IPS-18a (cell line): ENCODE results near the gene SLC27A4.

ENCODE experiments used
- H3K27ac ChIP-seq: one replicate; pipeline ENCODE4 v1.5.1; 2013; ENCODE audit warnings: low read length
- H3K27me3 ChIP-seq: one replicate; pipeline ENCODE4 v1.6.1; 2013; ENCODE audit warnings: mild to moderate bottlenecking, low read length; ENCODE audit not compliant: control insufficient read depth, insufficient read depth
- H3K36me3 ChIP-seq: one replicate; pipeline ENCODE4 v1.6.1; 2013; ENCODE audit warnings: low read depth, low read length; ENCODE audit not compliant: control insufficient read depth
- H3K4me1 ChIP-seq: one replicate; pipeline ENCODE4 v1.6.1; 2013; ENCODE audit warnings: low read depth, low read length; ENCODE audit not compliant: control insufficient read depth
- H3K4me3 ChIP-seq: one replicate; pipeline ENCODE4 v1.5.1; 2013; ENCODE audit warnings: low read length
- H3K9ac ChIP-seq: one replicate; pipeline ENCODE4 v1.6.1; 2013; ENCODE audit warnings: mild to moderate bottlenecking, low read length, moderate library complexity
- H3K9me3 ChIP-seq: one replicate; pipeline ENCODE4 v1.6.1; 2013; ENCODE audit warnings: low read depth, low read length; ENCODE audit not compliant: control insufficient read depth

The SLC27A4 gene

GRCh38 chr9:128349772-128350171 is 9.4 kb downstream of the SLC27A4 start:
- H3K9me3 ChIP-seq, result no peaks in the 10 kb centered on the region
- no peak overlapping the region for H3K4me3 ChIP-seq
- H3K9ac ChIP-seq, result no peak overlapping the region
- H3K4me1 ChIP-seq, result no peaks in the 10 kb centered on the region
- no peak overlapping the region for H3K27ac ChIP-seq
- H3K36me3 ChIP-seq, result peaks cover 6% of the 10 kb centered on the region
- H3K27me3 ChIP-seq, result no peaks in the 10 kb centered on the region

GRCh38 chr9:128355451-128355850 is 15.1 kb downstream of the SLC27A4 start:
- H3K9me3 ChIP-seq, result no peaks in the 10 kb centered on the region
- H3K4me3 ChIP-seq, result no peak overlapping the region
- H3K27ac ChIP-seq, result no peak overlapping the region
- H3K9ac ChIP-seq, result no peak overlapping the region
- no peaks in the 10 kb centered on the region for H3K27me3 ChIP-seq
- H3K4me1 ChIP-seq, result no peaks in the 10 kb centered on the region
- H3K36me3 ChIP-seq, result peaks cover 3% of the 10 kb centered on the region

- Histone ChIP-seq H3K27me3 (peaks cover 19% of the 10 kb centered on the region), H3K9me3 (no peaks in the 10 kb centered on the region), H3K4me3 (no peak overlapping the region), H3K9ac (no peak overlapping the region), H3K27ac (no peak overlapping the region), H3K4me1 (peaks cover 8% of the 10 kb centered on the region), H3K36me3 (peaks cover 3% of the 10 kb centered on the region)
Measured at GRCh38 chr9:128358090-128358489, 17.8 kb downstream of the SLC27A4 start.

- peaks cover 26% of the 10 kb centered on the region for H3K27me3 ChIP-seq
- H3K27ac ChIP-seq, result no peak overlapping the region
- peaks cover 3% of the 10 kb centered on the region for H3K36me3 ChIP-seq
- H3K4me3 ChIP-seq, result no peak overlapping the region
- H3K4me1 ChIP-seq, result peaks cover 14% of the 10 kb centered on the region
- no peak overlapping the region for H3K9ac ChIP-seq
- no peaks in the 10 kb centered on the region for H3K9me3 ChIP-seq
Measured at GRCh38 chr9:128358861-128359260, 18.5 kb downstream of the SLC27A4 start.

GRCh38 chr9:128360826-128361225 is 20.5 kb downstream of the SLC27A4 start:
- Histone ChIP-seq H3K27me3 (peaks cover 41% of the 10 kb centered on the region), H3K9ac (no peak overlapping the region), H3K27ac (no peak overlapping the region), H3K4me1 (peaks cover 22% of the 10 kb centered on the region), H3K4me3 (no peak overlapping the region), H3K9me3 (no peaks in the 10 kb centered on the region), H3K36me3 (peaks cover 3% of the 10 kb centered on the region)

- no peaks in the 10 kb centered on the region for H3K9me3 ChIP-seq
- no peak overlapping the region for H3K9ac ChIP-seq
- no peaks in the 10 kb centered on the region for H3K36me3 ChIP-seq
- H3K27ac ChIP-seq, result no peak overlapping the region
- H3K27me3 ChIP-seq, result peaks cover 47% of the 10 kb centered on the region
- peaks cover 22% of the 10 kb centered on the region for H3K4me1 ChIP-seq
- no peak overlapping the region for H3K4me3 ChIP-seq
Measured at GRCh38 chr9:128361296-128361985, 21.1 kb downstream of the SLC27A4 start.

GRCh38 chr9:128361986-128362646 is 21.8 kb downstream of the SLC27A4 start:
- Histone ChIP-seq H3K4me1 (peaks cover 22% of the 10 kb centered on the region), H3K27ac (no peak overlapping the region), H3K36me3 (no peaks in the 10 kb centered on the region), H3K9ac (no peak overlapping the region), H3K4me3 (no peak overlapping the region), H3K27me3 (peaks cover 54% of the 10 kb centered on the region), H3K9me3 (no peaks in the 10 kb centered on the region)

- H3K9me3 ChIP-seq, result no peaks in the 10 kb centered on the region
- peaks cover 60% of the 10 kb centered on the region for H3K27me3 ChIP-seq
- no peak overlapping the region for H3K4me3 ChIP-seq
- H3K4me1 ChIP-seq, result peaks cover 22% of the 10 kb centered on the region
- no peak overlapping the region for H3K9ac ChIP-seq
- H3K36me3 ChIP-seq, result no peaks in the 10 kb centered on the region
- H3K27ac ChIP-seq, result no peak overlapping the region
Measured at GRCh38 chr9:128362774-128363173, 22.4 kb downstream of the SLC27A4 start.

- Histone ChIP-seq H3K9me3 (no peaks in the 10 kb centered on the region), H3K4me3 (peak overlapping the region; percentile 38), H3K27me3 (peaks cover 71% of the 10 kb centered on the region), H3K4me1 (peaks cover 26% of the 10 kb centered on the region), H3K36me3 (no peaks in the 10 kb centered on the region), H3K27ac (no peak overlapping the region), H3K9ac (peak overlapping the region; percentile 29)
Measured at GRCh38 chr9:128365525-128365924, 25.2 kb downstream of the SLC27A4 start.

- H3K27ac ChIP-seq, result no peak overlapping the region
- H3K4me1 ChIP-seq, result peaks cover 19% of the 10 kb centered on the region
- no peaks in the 10 kb centered on the region for H3K36me3 ChIP-seq
- H3K9ac ChIP-seq, result no peak overlapping the region
- H3K4me3 ChIP-seq, result no peak overlapping the region
- peaks cover 42% of the 10 kb centered on the region for H3K27me3 ChIP-seq
- H3K9me3 ChIP-seq, result no peaks in the 10 kb centered on the region
Measured at GRCh38 chr9:128369024-128369706, 28.8 kb downstream of the SLC27A4 start.

- Histone ChIP-seq H3K4me1 (peaks cover 16% of the 10 kb centered on the region), H3K27ac (no peak overlapping the region), H3K4me3 (peak overlapping the region; percentile 97), H3K36me3 (no peaks in the 10 kb centered on the region), H3K9me3 (no peaks in the 10 kb centered on the region), H3K9ac (peak overlapping the region; percentile 63), H3K27me3 (peaks cover 35% of the 10 kb centered on the region)
Measured at GRCh38 chr9:128370367-128370751, 30.0 kb downstream of the SLC27A4 start.
